ENCODE measurements around the gene PRLH.

PRLH gene

DNA sequence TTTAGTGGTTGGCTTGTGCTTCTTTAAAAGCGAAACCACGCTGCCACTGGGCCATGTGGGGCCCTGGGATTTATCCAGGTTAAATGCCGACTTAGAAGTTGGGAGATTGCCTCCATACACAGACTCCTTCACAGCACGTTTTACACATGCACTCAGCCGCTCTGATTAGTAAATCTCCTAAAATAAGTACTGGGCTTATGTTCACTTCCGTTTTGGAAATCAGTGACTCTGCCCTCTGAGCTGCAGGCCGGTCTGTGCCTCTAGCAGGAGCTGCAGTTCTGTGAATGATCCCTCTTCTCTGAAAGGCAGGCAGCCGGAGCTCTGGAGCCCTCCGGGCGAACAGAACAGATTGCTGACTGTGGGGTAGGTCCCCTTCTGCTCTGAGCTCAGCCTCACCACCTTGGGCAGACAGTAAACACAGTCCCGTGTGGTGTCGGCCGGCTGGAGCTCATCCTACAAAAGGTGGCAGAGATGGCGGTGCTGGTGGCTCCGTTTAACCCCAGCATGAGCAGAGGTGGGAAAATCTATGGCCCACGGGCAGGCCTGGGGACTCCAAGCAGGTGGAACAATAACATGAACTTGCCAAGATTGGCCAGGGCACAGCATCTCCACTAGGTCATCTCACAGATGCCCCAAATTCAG lies 34.0 kb downstream of the PRLH start:
- no peak overlapping the region for H3K4me3 ChIP-seq (ENCODE audit: low read length)
- DNase-seq (ENCODE audit: low read depth): no peak
- TF ChIP-seq, protein P1, sequence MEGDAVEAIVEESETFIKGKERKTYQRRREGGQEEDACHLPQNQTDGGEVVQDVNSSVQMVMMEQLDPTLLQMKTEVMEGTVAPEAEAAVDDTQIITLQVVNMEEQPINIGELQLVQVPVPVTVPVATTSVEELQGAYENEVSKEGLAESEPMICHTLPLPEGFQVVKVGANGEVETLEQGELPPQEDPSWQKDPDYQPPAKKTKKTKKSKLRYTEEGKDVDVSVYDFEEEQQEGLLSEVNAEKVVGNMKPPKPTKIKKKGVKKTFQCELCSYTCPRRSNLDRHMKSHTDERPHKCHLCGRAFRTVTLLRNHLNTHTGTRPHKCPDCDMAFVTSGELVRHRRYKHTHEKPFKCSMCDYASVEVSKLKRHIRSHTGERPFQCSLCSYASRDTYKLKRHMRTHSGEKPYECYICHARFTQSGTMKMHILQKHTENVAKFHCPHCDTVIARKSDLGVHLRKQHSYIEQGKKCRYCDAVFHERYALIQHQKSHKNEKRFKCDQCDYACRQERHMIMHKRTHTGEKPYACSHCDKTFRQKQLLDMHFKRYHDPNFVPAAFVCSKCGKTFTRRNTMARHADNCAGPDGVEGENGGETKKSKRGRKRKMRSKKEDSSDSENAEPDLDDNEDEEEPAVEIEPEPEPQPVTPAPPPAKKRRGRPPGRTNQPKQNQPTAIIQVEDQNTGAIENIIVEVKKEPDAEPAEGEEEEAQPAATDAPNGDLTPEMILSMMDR (IDR thresholded peaks at IDR 0.05; ENCODE audit: insufficient read depth, low read depth, low read length, missing control alignments): no peak

- no peak for DNase-seq (ENCODE audit: low read depth)
- TF ChIP-seq, protein P1 (IDR thresholded peaks at IDR 0.05; ENCODE audit: insufficient read depth, low read depth, low read length, missing control alignments): no peak
- H3K4me3 ChIP-seq (ENCODE audit: low read length): no peak overlapping the region
Measured at GRCh38 chr2:237601453-237602116, 35.2 kb downstream of the PRLH start.

DNA sequence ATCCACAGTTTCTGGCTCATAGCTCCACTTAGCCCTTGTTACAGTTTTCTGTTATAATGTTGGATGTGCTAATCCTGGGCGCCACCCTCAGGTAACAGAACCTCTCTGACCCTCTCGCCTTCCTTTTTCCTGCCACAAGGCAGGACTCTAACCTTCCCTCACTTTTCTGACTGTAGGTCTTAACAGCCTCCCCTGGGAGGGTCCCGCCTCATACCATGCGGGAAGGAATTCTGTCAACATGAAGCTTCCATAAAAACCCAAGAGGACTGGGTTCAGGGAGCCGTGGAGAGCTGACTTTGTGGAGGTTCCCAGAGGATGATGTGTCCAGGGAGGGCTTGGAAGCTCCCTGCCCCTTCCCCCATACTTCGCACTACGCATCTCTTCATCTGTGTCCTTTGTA lies 36.0 kb downstream of the PRLH start:
- H3K4me3 ChIP-seq (ENCODE audit: low read length): no peak overlapping the region
- no peak for DNase-seq (ENCODE audit: low read depth)
- TF ChIP-seq, protein P1 (IDR thresholded peaks at IDR 0.05; ENCODE audit: insufficient read depth, low read depth, low read length, missing control alignments): no peak

GRCh38 chr2:237603049-237603717 lies 36.8 kb downstream of the PRLH start:
- no peak for DNase-seq (ENCODE audit: low read depth)
- H3K4me3 ChIP-seq (ENCODE audit: low read length): no peak overlapping the region
- TF ChIP-seq, protein P1 (IDR thresholded peaks at IDR 0.05; ENCODE audit: insufficient read depth, low read depth, low read length, missing control alignments): no peak

DNA sequence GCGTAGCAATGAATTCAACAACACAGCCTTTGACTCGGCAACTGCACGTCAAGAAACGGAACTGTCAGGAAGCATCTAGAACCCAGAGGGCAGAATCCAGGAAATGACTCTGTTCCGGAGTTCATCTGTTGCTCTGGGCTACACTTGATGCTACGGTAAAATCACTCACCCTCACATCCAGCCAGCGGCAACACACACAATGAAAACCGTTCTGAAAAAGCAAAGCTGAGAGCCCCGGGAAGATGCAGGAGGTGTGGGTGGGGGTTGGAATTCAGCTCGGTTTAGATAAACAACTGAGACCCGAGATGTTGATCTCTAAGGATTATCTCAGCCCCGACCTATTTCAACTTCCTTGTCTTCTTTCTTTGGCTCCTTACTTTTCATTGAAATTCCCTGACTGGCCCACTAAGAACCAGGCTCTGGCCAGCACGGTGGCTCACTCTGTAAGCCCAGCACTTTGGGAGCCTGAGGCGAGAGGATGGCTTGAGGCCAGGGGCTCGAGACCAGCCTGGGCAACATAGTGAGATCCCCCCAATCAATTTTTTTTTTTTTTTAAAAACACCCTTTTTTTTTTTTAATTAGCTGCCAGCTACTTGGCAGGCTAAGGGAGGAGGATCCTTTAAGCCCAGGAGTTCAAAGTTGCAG lies 37.5 kb downstream of the PRLH start:
- TF ChIP-seq, protein P1 (IDR thresholded peaks at IDR 0.05; ENCODE audit: insufficient read depth, low read depth, low read length, missing control alignments): no peak
- DNase-seq (ENCODE audit: low read depth): peak; percentile 49
- no peak overlapping the region for H3K4me3 ChIP-seq (ENCODE audit: low read length)

DNA sequence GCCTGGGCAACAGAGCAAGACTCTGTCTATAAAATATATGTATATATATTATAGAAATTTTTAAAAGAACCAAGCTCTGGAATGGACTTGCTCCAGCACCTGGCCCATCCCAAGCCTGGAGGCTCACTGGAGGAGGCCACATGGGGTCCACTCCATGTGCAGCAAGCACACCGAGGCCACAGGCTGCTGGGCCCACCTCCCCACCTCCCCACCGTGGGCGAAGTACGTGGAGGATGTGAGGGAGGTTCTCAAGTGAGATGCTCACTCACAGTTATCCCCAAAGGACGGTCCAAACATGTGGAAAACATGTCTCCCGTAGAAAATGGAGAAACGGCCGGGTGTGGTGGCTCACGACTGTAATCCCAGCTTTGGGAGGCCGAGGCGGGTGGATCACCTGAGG lies 38.0 kb downstream of the PRLH start:
- no peak for DNase-seq (ENCODE audit: low read depth)
- H3K4me3 ChIP-seq (ENCODE audit: low read length): no peak overlapping the region
- TF ChIP-seq, protein P1 (IDR thresholded peaks at IDR 0.05; ENCODE audit: insufficient read depth, low read depth, low read length, missing control alignments): no peak

Measured in epithelial cell of esophagus (primary cell).